Kidney (tissue), 14 donors: ENCODE results near the gene NUDT10. TPM values are rescaled to one million over a fixed set of nuclear protein-coding genes. Genes with fewer than 3 reads are reported as not detected.

ENCODE experiments used
- DNase-seq, 5 donors: peaks; one replicate each; pipeline ENCODE4 v3.0.0-alpha.2; 2013 to 2020
- FAIRE-seq: peaks from 2 replicates; lab custom pipeline; 2012; peaks lifted over from hg19 to GRCh38; lab: Jason Lieb, UNC
- H3K27ac ChIP-seq, 2 donors: one replicate each; pipeline ENCODE4 v1.7.0; 2013; ENCODE audit warnings: low read depth in 2 of 2, low read length in 2 of 2, inconsistent platforms in 1 of 2
- H3K27me3 ChIP-seq: one replicate; pipeline ENCODE4 v1.7.1; 2013; ENCODE audit warnings: low read length, inconsistent platforms; ENCODE audit not compliant: control insufficient read depth, insufficient read depth
- H3K36me3 ChIP-seq, 3 donors: one replicate each; pipeline versions ENCODE4 v1.7.0 to v1.7.1; 2013; ENCODE audit warnings: low read length in 3 of 3, control low read depth in 1 of 3, inconsistent platforms in 1 of 3; ENCODE audit not compliant: insufficient read depth in 3 of 3, control insufficient read depth in 2 of 3
- H3K4me1 ChIP-seq, 3 donors: one replicate each; pipeline versions ENCODE4 v1.7.0 to v1.7.1; 2013; ENCODE audit warnings: low read length in 3 of 3, inconsistent platforms in 1 of 3, low read depth in 1 of 3; ENCODE audit not compliant: control insufficient read depth in 2 of 3, insufficient read depth in 2 of 3
- H3K4me3 ChIP-seq, 3 donors: one replicate each; pipeline versions ENCODE4 v1.7.0 to v1.8.1; 2013; ENCODE audit warnings: low read length in 3 of 3, control low read depth in 1 of 3, inconsistent platforms in 1 of 3
- H3K9ac ChIP-seq, 3 donors: one replicate each; pipeline versions ENCODE4 v1.7.0 to v1.7.1; 2013; ENCODE audit warnings: low read length in 3 of 3, control low read depth in 1 of 3, inconsistent platforms in 1 of 3
- H3K9me3 ChIP-seq, 3 donors: one replicate each; pipeline versions ENCODE4 v1.7.0 to v1.7.1; 2013; ENCODE audit warnings: low read length in 3 of 3, control low read depth in 1 of 3, inconsistent platforms in 1 of 3; ENCODE audit not compliant: control insufficient read depth in 2 of 3, insufficient read depth in 1 of 3
- intact Hi-C: fragments of 100-400 bp; cut with DNase I; formaldehyde crosslinking; loops from one replicate; pipeline ENCODE4 v1.11.1; 2022
- polyA plus RNA-seq: library from polyadenylated mRNA; stranded (reverse); fragments of 350-450 nt; fragmentation: Illumina TruSeq; extraction: RNeasy Lipid Tissue Mini Kit (QIAGEN cat#74804); gene quantifications from one replicate; pipeline ENCODE4 v1.2.3, GENCODE V29; 2014; ENCODE audit warnings: low read depth, low replicate concordance; ENCODE audit not compliant: insufficient read depth
- total RNA-seq: library from RNA; stranded (reverse); fragmentation: NEBNext Ultra II Directional; extraction: Animal tissue kit (Norgen Biotek cat#: 25700); gene quantifications from one replicate; pipeline ENCODE4 v1.2.1, GENCODE V29; 2021
- TF ChIP-seq, protein P1 (sequence below): IDR thresholded peaks from 3 replicates; pipeline ENCODE4 v1.5.1; 2012; ENCODE audit warnings: mild to moderate bottlenecking, moderate library complexity, borderline replicate concordance; ENCODE audit not compliant: insufficient read depth; ENCODE audit errors: extremely low read depth
- donor health status: control.
- donor health status: control.
- donor health status: control.
- donor health status: control.
- donor health status: control.
- donor health status: DM: yes; HTN: yes; CAD: no.
- donor health status: Normal renal cell carcinoma (clear cell type).

Gene NUDT10
- total and polyA plus RNA-seq, 2 donors from 2014 or later: 5.2 to 7.0 TPM

DNA sequence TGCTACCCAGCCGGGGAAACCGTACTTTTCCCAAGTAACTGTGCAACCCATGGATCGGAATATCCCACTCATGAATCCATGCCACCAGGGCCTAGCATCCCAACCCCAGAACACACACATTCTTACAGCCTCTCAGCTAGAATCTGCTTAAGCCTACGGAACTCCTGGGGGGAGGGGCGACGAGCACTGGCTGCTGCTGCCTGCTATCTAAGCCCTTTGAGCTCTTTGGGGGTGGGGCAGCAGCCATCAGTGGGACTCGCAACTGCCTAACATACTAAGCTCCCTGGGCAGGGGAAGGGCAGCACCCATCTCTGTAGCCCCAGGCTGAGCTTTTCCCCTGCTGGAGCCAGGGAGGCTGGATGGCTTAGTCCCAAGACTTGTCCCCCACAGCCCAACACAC is 28.6 kb downstream of the NUDT10 start:
- Histone ChIP-seq H3K27me3 (no peaks in the 10 kb centered on the region), H3K36me3 (no peaks in the 10 kb centered on the region), H3K4me1 (no peaks in the 10 kb centered on the region), H3K9ac (no peak overlapping the region), H3K4me3 (no peak overlapping the region), H3K9me3 (no peaks in the 10 kb centered on the region), H3K27ac (no peak overlapping the region)
- intact Hi-C loops: no loop called here
- DNase-seq (no peak), FAIRE-seq (no peak)
- TF ChIP-seq, protein P1, sequence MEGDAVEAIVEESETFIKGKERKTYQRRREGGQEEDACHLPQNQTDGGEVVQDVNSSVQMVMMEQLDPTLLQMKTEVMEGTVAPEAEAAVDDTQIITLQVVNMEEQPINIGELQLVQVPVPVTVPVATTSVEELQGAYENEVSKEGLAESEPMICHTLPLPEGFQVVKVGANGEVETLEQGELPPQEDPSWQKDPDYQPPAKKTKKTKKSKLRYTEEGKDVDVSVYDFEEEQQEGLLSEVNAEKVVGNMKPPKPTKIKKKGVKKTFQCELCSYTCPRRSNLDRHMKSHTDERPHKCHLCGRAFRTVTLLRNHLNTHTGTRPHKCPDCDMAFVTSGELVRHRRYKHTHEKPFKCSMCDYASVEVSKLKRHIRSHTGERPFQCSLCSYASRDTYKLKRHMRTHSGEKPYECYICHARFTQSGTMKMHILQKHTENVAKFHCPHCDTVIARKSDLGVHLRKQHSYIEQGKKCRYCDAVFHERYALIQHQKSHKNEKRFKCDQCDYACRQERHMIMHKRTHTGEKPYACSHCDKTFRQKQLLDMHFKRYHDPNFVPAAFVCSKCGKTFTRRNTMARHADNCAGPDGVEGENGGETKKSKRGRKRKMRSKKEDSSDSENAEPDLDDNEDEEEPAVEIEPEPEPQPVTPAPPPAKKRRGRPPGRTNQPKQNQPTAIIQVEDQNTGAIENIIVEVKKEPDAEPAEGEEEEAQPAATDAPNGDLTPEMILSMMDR: no peak

DNA sequence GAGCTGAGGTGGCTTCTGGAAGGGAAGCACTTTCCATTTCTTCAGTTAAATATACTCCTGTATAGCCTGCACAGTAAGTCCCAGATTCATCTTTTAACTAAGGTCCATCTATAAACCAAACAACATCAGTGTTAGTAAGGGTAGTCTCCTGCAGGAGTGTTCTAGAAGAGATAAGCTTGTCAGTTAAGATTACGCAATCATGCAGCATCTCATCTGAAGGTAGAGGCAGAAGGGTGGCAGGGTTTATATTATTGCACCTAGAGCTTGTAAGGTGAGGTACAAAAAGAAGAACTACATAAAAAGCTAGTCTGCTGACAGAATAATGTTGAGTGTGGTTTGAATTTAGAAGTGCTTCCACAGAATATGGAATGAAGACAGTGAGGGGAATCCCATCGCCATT is 44.0 kb downstream of the NUDT10 start:
- no peaks in the 10 kb centered on the region for H3K4me1 ChIP-seq

More for the DNA sequence above, 44.0 kb downstream of the NUDT10 start:
- TF ChIP-seq, protein P1: no peak
- FAIRE-seq: no peak
- Histone ChIP-seq H3K9ac (no peak overlapping the region), H3K9me3 (no peaks in the 10 kb centered on the region), H3K27ac (no peak overlapping the region), H3K36me3 (no peaks in the 10 kb centered on the region), H3K4me3 (no peak overlapping the region), H3K27me3 (no peaks in the 10 kb centered on the region)
- intact Hi-C loops: no loop called here
- DNase-seq: no peak

Other genes with a start within 250 kb of the NUDT10 start
- 0.85 TPM for gene NUDT11, start 163.8 kb downstream of the NUDT10 start, total RNA-seq
- 0.82 TPM for gene NUDT11, start 163.8 kb downstream of the NUDT10 start, polyA plus RNA-seq